ENCODE data around the gene CAPZB. TPM values are rescaled to one million over a fixed set of nuclear protein-coding genes. Genes with fewer than 3 reads are reported as not detected.

The CAPZB gene
- total and polyA plus RNA-seq, 2 donors (not counting 3 experiments of a cell fraction or from before 2014, with no cell fraction given): 196 to 347 TPM

GRCh38 chr1:19441048-19441780, 44.1 kb downstream of the CAPZB start:
- no TSS peak for BruUV-seq (replicated peaks)
- intact Hi-C loops (cut with micrococcal nuclease) (no loop called here), dilution Hi-C loops (cut with MboI; ENCODE audit: extremely low pct_ligation_motif_present, low sequenced_read_pairs) (no loop called here)
- no peak overlapping the region for H2AFZ ChIP-seq (ENCODE audit: low read depth, low read length)
- H3K27ac ChIP-seq (ENCODE audit: insufficient read depth, low read depth, low read length): no peak overlapping the region
- CTCF ChIA-PET: interaction anchor here (0.8 to 2.7 kb wide), 6 partner anchors 11 to 210 kb away, joined by 3 to 10 read pairs (median 4); no protein-coding TSS in a partner anchor
- H3K4me3 ChIP-seq (replicated peaks in 1 of 3; ENCODE audit: insufficient read depth in 1 of 3, low read depth in 1 of 3, low read length in 3 of 3): no peak overlapping the region
- H3K4me2 ChIP-seq (ENCODE audit: insufficient read depth, low read length): no peak overlapping the region
- POLR2A ChIA-PET: no interaction called here
- DNase-seq (ENCODE audit: low read depth, low spot score) (no peak), FAIRE-seq (no peak)
- H3K9me1 ChIP-seq (replicated peaks; ENCODE audit: control insufficient read depth, extremely low read depth, insufficient read depth, low read length): no peaks in the 10 kb centered on the region
- peaks cover 55% of the 10 kb centered on the region for H3K4me1 ChIP-seq (ENCODE audit: control insufficient read depth, extremely low read depth, insufficient read depth, low read length)
- H3K9me3 ChIP-seq (replicated peaks; ENCODE audit: control insufficient read depth, insufficient read depth, low read length): no peaks in the 10 kb centered on the region
- TF ChIP-seq MYC (IDR thresholded peaks at IDR 0.05; ENCODE audit: low read depth, low read length) (no peak), CTCF (IDR thresholded peaks at IDR 0.05; ENCODE audit: extremely low read depth in 1 of 2, insufficient read depth in 1 of 2, low read depth in 1 of 2, low read length in 2 of 2) (no peak), MAX (IDR thresholded peaks at IDR 0.05; ENCODE audit: insufficient read depth, insufficient read length) (no peak), FOS (IDR thresholded peaks at IDR 0.05; ENCODE audit: borderline replicate concordance, insufficient read depth, low read length) (no peak), EZH2 (IDR thresholded peaks at IDR 0.05; ENCODE audit: borderline replicate concordance, low read depth, low read length, severe bottlenecking) (no peak), POLR2AphosphoS5 (IDR thresholded peaks at IDR 0.05; ENCODE audit: insufficient read depth, low read depth, low read length) (no peak), GATA2 (IDR thresholded peaks at IDR 0.05; ENCODE audit: insufficient read depth, insufficient read length, low read depth, low read length) (no peak), JUN (IDR thresholded peaks at IDR 0.05; ENCODE audit: borderline replicate concordance, insufficient read depth, insufficient read length, low read depth) (no peak), POLR2A (IDR thresholded peaks at IDR 0.05; ENCODE audit: low read depth, low read length) (no peak)
- no peaks in the 10 kb centered on the region for H3K27me3 ChIP-seq (ENCODE audit: control insufficient read depth in 2 of 2, insufficient read depth in 2 of 2, low read length in 2 of 2)
- H4K20me1 ChIP-seq (replicated peaks; ENCODE audit: control insufficient read depth, extremely low read depth, insufficient read depth, low read length): no peaks in the 10 kb centered on the region
- H3K79me2 ChIP-seq (ENCODE audit: control insufficient read depth, insufficient read depth, low read length): peaks cover 81% of the 10 kb centered on the region
- no peak overlapping the region for H3K9ac ChIP-seq (replicated peaks; ENCODE audit: extremely low read depth, insufficient read depth, low read length)
- no peaks in the 10 kb centered on the region for H3K36me3 ChIP-seq (ENCODE audit: control insufficient read depth in 2 of 2, extremely low read depth in 1 of 2, insufficient read depth in 2 of 2, low read length in 2 of 2)
